ENCODE measurements around the gene CACNG6. TPM values are rescaled to one million over a fixed set of nuclear protein-coding genes. Genes with fewer than 3 reads are reported as not detected.

CACNG6 gene
- total and polyA plus RNA-seq, 4 donors = 0.18 TPM; not detected in 3

DNA sequence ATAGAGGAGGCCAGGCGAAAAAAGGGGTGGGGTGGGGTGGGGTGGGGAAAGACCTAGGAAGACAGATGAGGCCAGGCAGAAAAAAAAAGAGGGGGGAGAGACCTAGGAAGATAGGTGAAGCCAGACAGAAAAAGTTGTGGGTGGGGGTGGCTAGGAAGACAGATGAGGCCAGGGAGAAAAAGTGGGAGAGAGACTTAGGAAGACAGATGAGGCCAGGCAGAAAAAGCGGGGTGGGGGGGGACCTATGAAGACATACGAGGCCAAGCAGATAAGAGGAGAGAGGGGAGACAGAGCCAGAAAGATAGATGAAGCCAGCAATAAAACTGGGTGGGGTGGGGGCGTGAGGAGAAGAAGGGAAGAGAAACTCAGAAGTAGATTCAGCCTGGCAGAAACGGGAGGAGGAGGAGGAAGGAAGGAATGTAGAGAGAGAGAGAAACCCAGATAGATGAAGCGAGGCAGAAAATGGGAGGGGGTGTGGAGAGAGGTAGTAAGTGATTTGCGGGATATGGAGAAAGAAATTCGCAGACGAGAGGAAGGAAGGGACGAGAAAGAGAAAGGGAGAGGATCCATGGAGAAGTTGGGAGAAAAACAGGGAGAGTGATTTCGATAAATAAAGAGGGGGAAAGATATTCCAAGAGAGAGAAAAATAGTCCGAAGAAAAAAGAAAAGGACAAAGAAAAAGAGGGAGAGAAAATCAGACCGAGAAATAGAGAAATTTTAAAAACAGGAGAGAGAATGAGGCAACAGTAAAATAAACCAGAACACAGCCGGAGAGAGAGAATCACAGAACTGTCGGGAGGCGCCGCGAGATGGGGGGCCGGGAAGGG is 12.2 kb upstream of the CACNG6 start:
- ATAC-seq (ENCODE audit: low FRiP score) = no peak
- intact Hi-C loops (cut with DNase I) = no loop called here
- Histone ChIP-seq H3K27me3 (ENCODE audit: control insufficient read depth in 1 of 2, insufficient read depth in 2 of 2, low read length in 1 of 2) (no peaks in the 10 kb centered on the region), H3K27ac (ENCODE audit: low read depth in 1 of 2, low read length in 2 of 2) (no peak overlapping the region), H3K4me3 (ENCODE audit: low read length in 2 of 2) (no peak overlapping the region), H3K36me3 (ENCODE audit: control insufficient read depth in 1 of 2, insufficient read depth in 2 of 2, low read length in 1 of 2) (no peaks in the 10 kb centered on the region), H3K9me3 (ENCODE audit: control insufficient read depth, low read length) (peaks cover 2% of the 10 kb centered on the region), H3K4me1 (ENCODE audit: control insufficient read depth in 1 of 2, insufficient read depth in 2 of 2, low read length in 2 of 2) (no peaks in the 10 kb centered on the region)
- DNase-seq = no peak
- 2 to 3% methylated on average over 17 to 19 of the region's 19 CpGs for WGBS, 2 donors

DNA sequence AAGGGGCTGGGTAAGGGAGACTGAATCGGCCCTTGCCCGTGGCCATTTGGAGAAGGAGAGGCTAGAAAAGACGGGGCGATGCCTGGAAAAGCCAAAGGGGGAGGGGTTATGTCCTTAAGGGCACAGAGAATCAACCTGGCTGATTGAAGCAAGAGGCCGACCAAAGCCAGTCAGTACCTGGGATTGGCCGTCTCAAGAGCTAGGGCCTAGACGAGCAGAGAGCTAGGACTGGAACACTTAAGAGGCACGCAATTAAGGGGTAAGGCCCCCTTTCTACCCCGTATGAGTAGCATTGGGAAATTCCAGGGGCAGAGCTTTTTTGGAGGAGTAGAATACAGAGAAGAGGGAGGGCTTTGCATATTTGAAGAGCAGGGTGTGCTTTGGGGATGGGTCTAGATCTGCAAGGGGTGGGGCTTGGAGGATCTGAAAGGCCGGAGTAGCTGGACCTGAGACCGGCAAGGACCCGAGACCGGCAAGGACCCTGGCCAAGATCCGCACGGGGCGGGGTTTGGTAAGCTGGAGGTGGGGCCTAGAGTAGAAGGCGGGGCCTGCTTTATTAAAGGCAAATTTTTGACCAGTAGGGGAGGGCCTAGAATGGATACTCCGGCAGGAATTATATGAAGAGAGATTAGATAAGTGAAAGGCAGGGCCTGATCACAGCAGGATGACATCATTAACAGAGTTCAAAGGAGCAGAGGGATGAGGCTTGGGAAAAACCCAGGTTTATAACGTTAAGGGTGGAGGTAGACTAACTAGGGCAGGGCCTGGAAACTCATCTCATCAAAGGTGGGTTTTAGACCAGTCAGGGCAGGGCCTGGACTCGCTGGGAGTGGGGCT is 10.7 kb upstream of the CACNG6 start:
- Histone ChIP-seq H3K9me3 (ENCODE audit: control insufficient read depth, low read length) (peaks cover 2% of the 10 kb centered on the region), H3K4me3 (ENCODE audit: low read length in 2 of 2) (no peak overlapping the region), H3K27ac (ENCODE audit: low read depth in 1 of 2, low read length in 2 of 2) (no peak overlapping the region), H3K27me3 (ENCODE audit: control insufficient read depth in 1 of 2, insufficient read depth in 2 of 2, low read length in 1 of 2) (no peaks in the 10 kb centered on the region), H3K36me3 (ENCODE audit: control insufficient read depth in 1 of 2, insufficient read depth in 2 of 2, low read length in 1 of 2) (no peaks in the 10 kb centered on the region), H3K4me1 (ENCODE audit: control insufficient read depth in 1 of 2, insufficient read depth in 2 of 2, low read length in 2 of 2) (no peaks in the 10 kb centered on the region)
- intact Hi-C loops (cut with DNase I) = no loop called here
- 17 to 23% methylated on average over 20 of the region's 20 CpGs for WGBS, 2 donors
- DNase-seq (no peak), ATAC-seq (ENCODE audit: low FRiP score) (no peak)

DNA sequence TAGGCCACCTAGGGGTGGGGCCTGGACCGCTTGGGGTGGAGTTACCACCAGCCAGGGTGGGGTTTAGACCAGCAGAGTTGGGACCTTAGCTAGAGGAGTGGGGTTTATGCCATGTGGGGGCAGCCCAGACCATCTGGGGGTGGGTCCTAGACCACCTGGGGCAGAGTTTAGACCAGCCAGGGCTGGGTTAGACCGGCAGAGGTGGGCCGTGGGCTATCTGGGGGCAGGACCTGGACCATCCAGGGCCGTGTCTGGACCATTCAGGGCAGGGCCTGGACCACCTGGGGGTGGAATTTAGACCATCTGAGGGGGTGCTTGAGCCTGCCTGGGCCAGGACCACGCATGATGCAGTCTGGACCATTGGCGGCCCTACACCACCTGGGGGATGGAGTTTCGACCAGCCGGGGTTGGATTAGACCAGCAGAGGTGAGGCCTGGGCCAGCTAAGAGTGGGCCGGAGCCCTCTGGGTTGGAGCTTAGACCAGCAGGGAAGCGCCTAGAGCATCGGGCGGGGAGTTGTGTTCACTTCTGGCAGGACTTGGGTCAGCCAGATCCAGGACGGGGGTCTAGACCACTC is 10.0 kb upstream of the CACNG6 start:
- DNase-seq (no peak), ATAC-seq (ENCODE audit: low FRiP score) (no peak)
- 55 to 66% methylated on average over 13 of the region's 13 CpGs for WGBS, 2 donors
- intact Hi-C loops (cut with DNase I) = no loop called here
- H3K4me3 ChIP-seq (ENCODE audit: low read length in 2 of 2) = no peak overlapping the region
- H3K27ac ChIP-seq (ENCODE audit: low read depth in 1 of 2, low read length in 2 of 2) = no peak overlapping the region
- no peaks in the 10 kb centered on the region for H3K27me3 ChIP-seq (ENCODE audit: control insufficient read depth in 1 of 2, insufficient read depth in 2 of 2, low read length in 1 of 2)
- H3K9me3 ChIP-seq (ENCODE audit: control insufficient read depth, low read length) = peaks cover 2% of the 10 kb centered on the region
- no peaks in the 10 kb centered on the region for H3K4me1 ChIP-seq (ENCODE audit: control insufficient read depth in 1 of 2, insufficient read depth in 2 of 2, low read length in 2 of 2)
- H3K36me3 ChIP-seq (ENCODE audit: control insufficient read depth in 1 of 2, insufficient read depth in 2 of 2, low read length in 1 of 2) = no peaks in the 10 kb centered on the region

DNA sequence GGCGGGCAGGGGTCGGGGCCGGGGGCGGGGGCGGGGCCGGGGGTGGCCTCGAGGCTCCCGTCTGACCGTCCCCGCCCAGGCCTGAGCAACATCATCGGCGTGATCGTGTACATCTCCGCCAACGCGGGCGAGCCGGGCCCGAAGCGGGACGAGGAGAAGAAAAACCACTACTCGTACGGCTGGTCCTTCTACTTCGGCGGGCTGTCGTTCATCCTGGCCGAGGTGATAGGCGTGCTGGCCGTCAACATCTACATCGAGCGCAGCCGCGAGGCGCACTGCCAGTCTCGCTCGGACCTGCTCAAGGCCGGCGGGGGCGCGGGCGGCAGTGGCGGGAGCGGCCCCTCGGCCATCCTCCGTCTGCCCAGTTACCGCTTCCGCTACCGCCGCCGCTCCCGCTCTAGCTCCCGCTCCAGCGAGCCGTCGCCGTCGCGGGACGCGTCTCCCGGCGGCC is 9.4 kb upstream of the CACNG6 start:
- H3K9me3 ChIP-seq (ENCODE audit: control insufficient read depth, low read length) = peaks cover 2% of the 10 kb centered on the region
- no peaks in the 10 kb centered on the region for H3K27me3 ChIP-seq (ENCODE audit: control insufficient read depth in 1 of 2, insufficient read depth in 2 of 2, low read length in 1 of 2)
- peak overlapping the region in 1 of 2 donors; percentile 17 for H3K4me3 ChIP-seq (ENCODE audit: low read length in 2 of 2)
- no peaks in the 10 kb centered on the region for H3K36me3 ChIP-seq (ENCODE audit: control insufficient read depth in 1 of 2, insufficient read depth in 2 of 2, low read length in 1 of 2)
- no peak overlapping the region for H3K27ac ChIP-seq (ENCODE audit: low read depth in 1 of 2, low read length in 2 of 2)
- H3K4me1 ChIP-seq (ENCODE audit: control insufficient read depth in 1 of 2, insufficient read depth in 2 of 2, low read length in 2 of 2) = no peaks in the 10 kb centered on the region
- WGBS, 2 donors = 3% methylated on average over 48 to 62 of the region's 62 CpGs
- intact Hi-C loops (cut with DNase I) = no loop called here
- DNase-seq (no peak), ATAC-seq (ENCODE audit: low FRiP score) (no peak)

DNA sequence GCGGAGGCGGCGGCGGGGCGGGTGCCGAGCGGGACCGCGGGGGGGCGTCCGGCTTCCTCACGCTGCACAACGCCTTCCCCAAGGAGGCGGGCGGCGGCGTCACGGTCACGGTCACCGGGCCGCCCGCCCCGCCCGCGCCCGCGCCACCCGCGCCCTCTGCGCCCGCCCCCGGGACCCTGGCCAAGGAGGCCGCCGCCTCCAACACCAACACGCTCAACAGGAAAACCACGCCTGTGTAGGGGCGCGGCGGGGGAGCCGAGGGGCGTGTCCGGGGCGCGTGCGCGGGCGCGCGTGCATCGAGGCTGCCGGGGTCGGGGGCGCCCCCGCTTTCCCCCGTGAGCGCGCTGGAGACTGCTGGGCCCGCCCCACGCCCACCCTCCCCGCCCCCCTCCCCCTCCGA is 8.8 kb upstream of the CACNG6 start:
- 1 to 3% methylated on average over 26 to 61 of the region's 61 CpGs for WGBS, 2 donors
- peak in 1 of 2 donors; percentile 78 for DNase-seq
- ATAC-seq (ENCODE audit: low FRiP score) = no peak

DNA sequence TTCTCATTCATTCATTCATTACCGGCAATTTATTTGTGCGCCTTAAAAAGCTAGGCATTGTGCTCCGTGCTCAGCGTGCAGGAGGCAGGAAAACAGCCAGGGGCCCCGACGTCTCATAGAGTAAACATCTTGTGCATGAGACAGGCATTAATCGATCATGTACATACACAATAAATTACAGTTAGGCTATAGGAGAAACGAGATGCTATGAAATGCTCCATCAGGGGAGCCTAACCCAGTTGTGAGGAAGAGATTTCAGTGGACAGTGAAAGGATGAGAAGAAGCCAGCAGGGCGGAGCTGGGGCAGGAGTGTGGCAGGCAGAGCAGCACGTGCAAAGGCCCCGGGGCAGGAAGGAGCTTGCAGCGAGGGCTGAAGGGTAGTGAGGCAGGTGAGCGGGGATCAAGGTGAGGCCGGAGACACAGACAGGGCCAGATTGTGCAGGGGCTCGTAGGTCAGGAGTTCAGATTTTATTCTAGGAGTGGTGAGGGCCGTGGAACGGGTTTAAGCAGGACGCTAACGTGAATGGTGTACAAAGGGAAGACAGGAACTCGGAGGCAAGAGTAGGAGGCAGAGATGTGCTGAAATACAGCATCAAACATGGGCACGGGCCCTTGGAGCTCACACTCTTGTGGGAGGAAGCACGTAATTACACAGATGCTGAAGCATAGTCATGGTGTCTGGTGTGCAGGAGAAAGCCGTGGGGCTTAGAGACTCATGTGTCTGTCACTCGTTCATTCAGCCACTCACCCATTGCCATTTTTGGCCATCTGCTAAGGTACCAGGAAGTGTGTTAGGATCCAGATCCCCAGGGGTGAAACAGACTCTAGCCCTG is 7.8 kb upstream of the CACNG6 start:
- Histone ChIP-seq H3K4me3 (ENCODE audit: low read length in 2 of 2) (no peak overlapping the region), H3K4me1 (ENCODE audit: control insufficient read depth in 1 of 2, insufficient read depth in 2 of 2, low read length in 2 of 2) (no peaks in the 10 kb centered on the region), H3K36me3 (ENCODE audit: control insufficient read depth in 1 of 2, insufficient read depth in 2 of 2, low read length in 1 of 2) (no peaks in the 10 kb centered on the region), H3K9me3 (ENCODE audit: control insufficient read depth, low read length) (peaks cover 2% of the 10 kb centered on the region), H3K27me3 (ENCODE audit: control insufficient read depth in 1 of 2, insufficient read depth in 2 of 2, low read length in 1 of 2) (no peaks in the 10 kb centered on the region), H3K27ac (ENCODE audit: low read depth in 1 of 2, low read length in 2 of 2) (no peak overlapping the region)
- ATAC-seq (ENCODE audit: low FRiP score) = no peak
- no peak for DNase-seq
- 82 to 84% methylated on average over 24 of the region's 24 CpGs for WGBS, 2 donors
- intact Hi-C loops (cut with DNase I) = no loop called here

More for the DNA sequence above, 8.8 kb upstream of the CACNG6 start:
- intact Hi-C loops (cut with DNase I) = no loop called here
- Histone ChIP-seq H3K27ac (ENCODE audit: low read depth in 1 of 2, low read length in 2 of 2) (no peak overlapping the region), H3K4me3 (ENCODE audit: low read length in 2 of 2) (peak overlapping the region in 1 of 2 donors; percentile 17), H3K27me3 (ENCODE audit: control insufficient read depth in 1 of 2, insufficient read depth in 2 of 2, low read length in 1 of 2) (no peaks in the 10 kb centered on the region), H3K36me3 (ENCODE audit: control insufficient read depth in 1 of 2, insufficient read depth in 2 of 2, low read length in 1 of 2) (no peaks in the 10 kb centered on the region), H3K9me3 (ENCODE audit: control insufficient read depth, low read length) (peaks cover 2% of the 10 kb centered on the region), H3K4me1 (ENCODE audit: control insufficient read depth in 1 of 2, insufficient read depth in 2 of 2, low read length in 2 of 2) (no peaks in the 10 kb centered on the region)

DNA sequence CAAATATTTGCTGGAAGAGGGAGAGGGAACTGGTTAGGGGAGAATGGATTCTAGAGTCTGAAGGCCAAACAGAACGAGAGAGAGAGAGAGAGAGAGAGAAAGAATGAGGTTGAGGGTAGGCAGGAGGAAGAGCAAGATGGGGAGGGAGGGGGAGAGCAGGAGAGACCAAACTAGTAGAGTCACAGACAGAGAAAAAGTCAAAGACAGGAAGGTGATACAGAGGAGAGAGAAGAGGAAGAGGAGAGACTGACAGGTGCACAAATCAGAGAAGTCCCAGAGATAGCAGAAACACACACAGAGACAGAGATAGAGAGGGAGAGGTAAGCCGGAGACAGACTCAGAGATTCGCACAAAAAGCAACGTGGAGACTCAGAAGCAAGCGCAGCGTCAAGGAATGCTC is 5.6 kb upstream of the CACNG6 start:
- H3K36me3 ChIP-seq (ENCODE audit: control insufficient read depth in 1 of 2, insufficient read depth in 2 of 2, low read length in 1 of 2) = no peaks in the 10 kb centered on the region
- no peak overlapping the region for H3K4me3 ChIP-seq (ENCODE audit: low read length in 2 of 2)
- peaks cover 2% of the 10 kb centered on the region for H3K9me3 ChIP-seq (ENCODE audit: control insufficient read depth, low read length)
- no peak overlapping the region for H3K27ac ChIP-seq (ENCODE audit: low read depth in 1 of 2, low read length in 2 of 2)
- ATAC-seq (ENCODE audit: low FRiP score) (no peak), DNase-seq (no peak)
- intact Hi-C loops (cut with DNase I) = no loop called here
- 74% methylated on average over 6 of the region's 6 CpGs for WGBS, 2 donors
- no peaks in the 10 kb centered on the region for H3K27me3 ChIP-seq (ENCODE audit: control insufficient read depth in 1 of 2, insufficient read depth in 2 of 2, low read length in 1 of 2)
- no peaks in the 10 kb centered on the region for H3K4me1 ChIP-seq (ENCODE audit: control insufficient read depth in 1 of 2, insufficient read depth in 2 of 2, low read length in 2 of 2)

DNA sequence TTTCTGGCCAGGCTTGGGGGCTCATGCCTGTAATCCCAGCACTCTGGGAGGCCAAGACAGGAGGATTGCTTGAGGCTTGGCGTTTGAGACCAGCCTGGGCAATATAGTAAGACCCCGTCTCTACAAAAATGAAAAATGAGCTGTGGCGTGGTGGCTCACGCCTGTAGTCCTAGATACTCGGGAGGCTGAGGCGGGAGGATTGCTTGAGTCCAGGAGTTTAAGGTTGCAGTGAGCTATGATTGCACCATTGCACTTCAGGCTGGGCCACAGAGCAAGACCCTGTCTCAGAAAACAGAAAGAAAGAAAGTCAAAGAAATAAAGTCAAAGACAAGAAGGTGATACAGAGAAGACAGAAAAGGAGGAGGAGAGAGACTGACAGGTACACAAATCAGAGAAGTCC is 2.5 kb upstream of the CACNG6 start:
- 85 to 88% methylated on average over 6 of the region's 6 CpGs for WGBS, 2 donors
- no peaks in the 10 kb centered on the region for H3K9me3 ChIP-seq (ENCODE audit: control insufficient read depth, low read length)
- no peak overlapping the region for H3K27ac ChIP-seq (ENCODE audit: low read depth in 1 of 2, low read length in 2 of 2)
- DNase-seq (no peak), ATAC-seq (ENCODE audit: low FRiP score) (no peak)
- no peaks in the 10 kb centered on the region for H3K4me1 ChIP-seq (ENCODE audit: control insufficient read depth in 1 of 2, insufficient read depth in 2 of 2, low read length in 2 of 2)
- no peaks in the 10 kb centered on the region for H3K27me3 ChIP-seq (ENCODE audit: control insufficient read depth in 1 of 2, insufficient read depth in 2 of 2, low read length in 1 of 2)
- H3K36me3 ChIP-seq (ENCODE audit: control insufficient read depth in 1 of 2, insufficient read depth in 2 of 2, low read length in 1 of 2) = no peaks in the 10 kb centered on the region
- H3K4me3 ChIP-seq (ENCODE audit: low read length in 2 of 2) = no peak overlapping the region
- intact Hi-C loops (cut with DNase I) = no loop called here
